Measurements from ENCODE around the gene STT3B. TPM values are rescaled to one million over a fixed set of nuclear protein-coding genes. Genes with fewer than 3 reads are reported as not detected.
A peak's percentile ranks its signal among the peaks of the same experiment; 100 is the strongest.

Gene STT3B
- total and polyA plus RNA-seq, 2 of the 4 experiments (the other 2 are of a cell fraction), result 45.5 to 86.4 TPM

DNA sequence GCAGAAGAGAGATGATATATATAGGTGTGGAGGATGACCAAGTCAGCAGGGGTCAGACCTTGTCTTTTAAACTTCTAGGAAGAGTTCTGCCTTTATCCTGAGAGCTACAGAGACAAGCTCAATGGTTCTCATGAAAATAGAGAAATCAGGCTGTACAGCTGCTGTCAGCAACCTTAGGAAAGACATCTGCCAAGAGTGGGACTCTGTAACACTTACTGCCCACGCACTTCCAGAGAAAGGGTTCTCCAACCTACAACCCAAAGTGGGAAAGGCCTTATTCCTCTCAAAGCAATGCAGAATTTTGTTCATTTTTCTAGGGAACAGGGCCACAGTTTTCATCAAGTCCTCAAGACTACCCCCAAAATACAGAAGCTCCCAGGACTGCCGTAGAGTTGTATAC lies 138.7 kb downstream of the STT3B start:
- Histone ChIP-seq H3K9ac (ENCODE audit: low read depth, low read length) (no peak overlapping the region), H3K27me3 (ENCODE audit: control insufficient read depth, insufficient read depth, low read length) (no peaks in the 10 kb centered on the region), H3K23ac (ENCODE audit: low read depth, low read length) (no peak overlapping the region; the same call in 1 of the 2 replicates), H3K9me3 (ENCODE audit: control insufficient read depth, insufficient read depth, low read length) (no peaks in the 10 kb centered on the region), H3K4me1 (ENCODE audit: control insufficient read depth, insufficient read depth, low read length) (peaks cover 3% of the 10 kb centered on the region; the same call in 1 of the 2 replicates), H3K79me1 (ENCODE audit: low read depth in 1 of 2, low read length in 2 of 2) (no peaks in the 10 kb centered on the region), H3K9me1 (ENCODE audit: insufficient read depth, low read length) (no peaks in the 10 kb centered on the region), H2AK9ac (replicated peaks; ENCODE audit: low read depth, low read length, poor library complexity) (no peak overlapping the region), H3K4me2 (ENCODE audit: low read depth, low read length) (no peak overlapping the region), H2BK120ac (ENCODE audit: low read depth, low read length) (no peak overlapping the region), H2AFZ (replicated peaks; ENCODE audit: low read length, poor library complexity) (no peak overlapping the region), H3K14ac (replicated peaks; ENCODE audit: low read depth, low read length) (no peak overlapping the region), H2AK5ac (ENCODE audit: low read depth, low read length) (no peak overlapping the region), H3K27ac (ENCODE audit: insufficient read depth, low read length) (peak overlapping the region; percentile 74; the same call in 1 of the 2 replicates), H3K36me3 (ENCODE audit: control insufficient read depth, insufficient read depth, low read length) (peaks cover 1% of the 10 kb centered on the region; the same call in 1 of the 2 replicates), H3K18ac (ENCODE audit: low read depth, low read length) (peak overlapping the region; percentile 33; the same call in 1 of the 2 replicates), H4K91ac (ENCODE audit: insufficient read depth, low read depth, low read length) (no peak overlapping the region), H2BK20ac (ENCODE audit: low read depth, low read length) (no peak overlapping the region), H4K5ac (ENCODE audit: low read depth, low read length) (peak overlapping the region; percentile 69; the same call in 1 of the 2 replicates), H3K4me3 (ENCODE audit: insufficient read depth, low read depth, low read length) (no peak overlapping the region), H3K4ac (ENCODE audit: low read depth, low read length) (no peak overlapping the region), H3K56ac (ENCODE audit: extremely low read depth, insufficient read depth, low read length) (no peak overlapping the region), H2BK15ac (ENCODE audit: low read depth, low read length) (no peak overlapping the region), H2BK5ac (ENCODE audit: low read depth, low read length, poor library complexity, severe bottlenecking) (no peak overlapping the region), H4K20me1 (ENCODE audit: insufficient read depth, low read length) (no peaks in the 10 kb centered on the region), H4K8ac (ENCODE audit: low read depth in 2 of 2, low read length in 2 of 2) (peak overlapping the region in 1 of 2 experiments; percentile 62; a peak in 1 of 4 replicates)
- TF ChIP-seq ELK1 (IDR thresholded peaks at IDR 0.05; ENCODE audit: borderline replicate concordance, low read depth, low read length) (no peak), RAD21 (IDR thresholded peaks at IDR 0.05; ENCODE audit: low read length) (no peak), RFX5 (IDR thresholded peaks at IDR 0.05; ENCODE audit: low read depth, low read length) (no peak), CTCF (conservative IDR thresholded peaks at IDR 0.05; ENCODE audit: low read depth, low read length) (no peak), FOS (IDR thresholded peaks at IDR 0.05; ENCODE audit: low read depth, low read length) (no peak), MXI1 (IDR thresholded peaks at IDR 0.05; ENCODE audit: borderline replicate concordance, low read depth, low read length) (no peak)
- DNase-seq (no peak), ATAC-seq (ENCODE audit: low read depth) (no peak)
- POLR2A ChIA-PET (ENCODE audit: unreplicated experiment), result no interaction called here
- CTCF ChIA-PET, result no interaction called here
- dilution Hi-C loops (cut with HindIII; ENCODE audit: low sequenced_read_pairs, unreplicated experiment) (no loop called here), in situ Hi-C loops (cut with MboI; ENCODE audit: low sequenced_read_pairs) (no loop called here), intact Hi-C loops (cut with micrococcal nuclease) (no loop called here)
- WGBS, 2 experiments (ENCODE audit: extremely low coverage in 2 of 2, insufficient read length in 1 of 2), result no CpG with 5 or more reads among the region's 2 CpGs
- BruUV-seq (replicated peaks), result no TSS peak
